GM19099 (cell line): ENCODE data around the gene DPP3.

ENCODE experiments used
- POLR2A ChIP-seq: IDR thresholded peaks from 3 replicates; pipeline ENCODE4 v1.6.1; 2011; ENCODE audit warnings: low read depth; ENCODE audit not compliant: insufficient read length; ENCODE audit errors: extremely low read depth

DPP3 gene, protein sequence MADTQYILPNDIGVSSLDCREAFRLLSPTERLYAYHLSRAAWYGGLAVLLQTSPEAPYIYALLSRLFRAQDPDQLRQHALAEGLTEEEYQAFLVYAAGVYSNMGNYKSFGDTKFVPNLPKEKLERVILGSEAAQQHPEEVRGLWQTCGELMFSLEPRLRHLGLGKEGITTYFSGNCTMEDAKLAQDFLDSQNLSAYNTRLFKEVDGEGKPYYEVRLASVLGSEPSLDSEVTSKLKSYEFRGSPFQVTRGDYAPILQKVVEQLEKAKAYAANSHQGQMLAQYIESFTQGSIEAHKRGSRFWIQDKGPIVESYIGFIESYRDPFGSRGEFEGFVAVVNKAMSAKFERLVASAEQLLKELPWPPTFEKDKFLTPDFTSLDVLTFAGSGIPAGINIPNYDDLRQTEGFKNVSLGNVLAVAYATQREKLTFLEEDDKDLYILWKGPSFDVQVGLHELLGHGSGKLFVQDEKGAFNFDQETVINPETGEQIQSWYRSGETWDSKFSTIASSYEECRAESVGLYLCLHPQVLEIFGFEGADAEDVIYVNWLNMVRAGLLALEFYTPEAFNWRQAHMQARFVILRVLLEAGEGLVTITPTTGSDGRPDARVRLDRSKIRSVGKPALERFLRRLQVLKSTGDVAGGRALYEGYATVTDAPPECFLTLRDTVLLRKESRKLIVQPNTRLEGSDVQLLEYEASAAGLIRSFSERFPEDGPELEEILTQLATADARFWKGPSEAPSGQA

GRCh38 chr11:66480117-66480938 lies at the start of gene DPP3:
Gene DPP3 (plus strand): TSS chr11:66480434. CDS start chr11:66482201, 1,767 bp downstream.
- peak; percentile 94 for TF ChIP-seq POLR2A

DNA sequence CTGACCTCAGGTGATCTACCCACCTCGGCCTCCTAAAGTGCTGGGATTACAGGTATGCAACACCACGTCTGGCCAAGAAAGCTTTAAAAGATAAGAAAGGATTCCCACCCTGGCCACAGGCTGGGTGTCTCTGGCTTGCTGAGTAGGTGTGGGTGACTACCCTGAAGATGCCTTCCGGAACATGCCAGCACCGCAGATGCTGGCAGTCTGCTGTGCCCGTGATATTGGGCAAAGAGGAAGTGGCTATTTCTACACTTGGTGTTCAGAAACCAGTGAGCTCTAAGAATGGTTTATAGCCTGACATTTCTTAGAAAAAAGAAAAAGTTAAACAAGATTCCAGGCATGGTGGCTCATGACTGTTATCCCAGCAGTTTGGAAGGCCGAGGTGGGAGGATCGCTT lies 47.6 kb upstream of the DPP3 start:
- TF ChIP-seq POLR2A = no peak

DNA sequence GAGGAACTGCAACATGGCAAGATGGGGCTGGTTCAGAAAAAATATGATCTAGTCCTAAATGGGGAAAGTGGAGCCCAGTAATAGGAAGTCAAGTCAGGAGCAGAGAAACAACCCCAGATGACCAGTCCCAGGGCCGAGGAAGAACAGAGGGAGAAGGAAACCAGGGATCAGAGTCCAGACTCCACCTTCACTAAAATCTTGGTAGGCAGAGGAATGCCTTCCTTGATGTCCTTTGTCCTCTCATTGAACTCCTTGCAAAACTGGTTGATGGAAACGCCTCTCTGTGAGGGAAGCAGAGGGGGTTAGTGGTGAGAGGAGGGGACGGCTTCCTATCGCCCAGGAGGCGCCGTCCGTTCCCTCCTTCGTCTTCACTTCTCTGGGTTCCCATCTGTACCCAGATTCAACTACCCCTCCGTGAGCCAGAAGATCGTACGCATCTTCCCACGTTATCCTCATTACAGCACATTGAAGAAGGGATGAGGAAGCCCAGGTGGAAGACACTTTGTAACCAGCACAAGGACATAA lies 42.2 kb upstream of the DPP3 start:
- no peak for TF ChIP-seq POLR2A

DNA sequence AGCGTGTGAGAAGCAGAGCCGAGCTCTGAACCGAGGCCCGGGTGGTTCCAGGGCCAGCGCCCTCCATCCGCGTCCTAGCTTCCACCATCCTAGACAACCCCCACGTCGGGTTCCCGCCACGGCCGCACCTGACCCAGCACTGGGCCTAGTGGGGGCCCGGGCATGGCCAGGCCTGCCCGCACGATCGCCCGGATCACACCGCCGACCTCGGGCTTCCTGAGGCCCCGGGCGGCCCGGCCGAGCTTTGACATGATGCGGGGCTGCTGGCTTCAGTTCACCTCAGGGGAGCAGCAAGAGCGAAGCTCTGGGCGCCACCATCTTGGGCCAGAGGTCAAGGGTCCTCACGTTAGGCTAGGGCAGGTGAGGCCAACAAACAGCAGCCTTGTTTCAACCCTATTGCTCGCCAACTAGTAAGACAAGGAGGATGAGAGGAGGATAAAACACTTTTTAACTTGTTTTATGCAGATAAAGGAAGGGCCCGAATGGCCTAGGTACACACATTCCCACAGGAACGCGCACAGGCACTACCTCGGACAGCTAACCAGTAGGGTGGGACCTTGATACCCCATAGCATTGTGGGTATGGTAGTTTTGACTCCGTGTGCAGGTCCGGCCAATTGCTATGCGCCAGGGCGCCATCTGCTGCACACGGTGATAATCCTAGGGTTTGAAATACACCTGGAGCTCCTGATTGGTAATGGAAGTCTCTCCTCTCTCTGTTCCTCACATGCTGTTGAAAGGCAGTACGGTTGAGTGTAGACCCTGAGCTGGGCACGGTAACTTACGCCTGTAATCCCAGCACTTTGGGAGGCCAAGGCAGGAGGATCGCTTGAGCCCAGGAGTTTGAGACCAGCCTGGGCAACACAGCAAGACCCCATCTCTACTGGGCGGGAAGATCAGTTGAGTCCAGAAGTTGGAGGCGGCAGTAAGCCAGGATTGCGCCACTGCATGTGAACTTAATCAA lies 41.4 kb upstream of the DPP3 start, which contains the start of gene MRPL11:
MRPL11 (minus strand) TSS at position 345 of the 963 bp plus-strand sequence; CDS start at position 251, 94 bp downstream.
- TF ChIP-seq POLR2A = peak; percentile 69

GRCh38 chr11:66443602-66444001 lies 36.6 kb upstream of the DPP3 start:
- no peak for TF ChIP-seq POLR2A

GRCh38 chr11:66447012-66447411 lies 33.2 kb upstream of the DPP3 start:
- no peak for TF ChIP-seq POLR2A

- no peak for TF ChIP-seq POLR2A
These were observed 31.7 kb upstream of the DPP3 start for GRCh38 chr11:66448523-66448922.

GRCh38 chr11:66450560-66450959 lies 29.7 kb upstream of the DPP3 start:
- TF ChIP-seq POLR2A = no peak

GRCh38 chr11:66451663-66452062 lies 28.6 kb upstream of the DPP3 start:
- TF ChIP-seq POLR2A = no peak

GRCh38 chr11:66454247-66454646 lies 26.0 kb upstream of the DPP3 start:
- no peak for TF ChIP-seq POLR2A

DNA sequence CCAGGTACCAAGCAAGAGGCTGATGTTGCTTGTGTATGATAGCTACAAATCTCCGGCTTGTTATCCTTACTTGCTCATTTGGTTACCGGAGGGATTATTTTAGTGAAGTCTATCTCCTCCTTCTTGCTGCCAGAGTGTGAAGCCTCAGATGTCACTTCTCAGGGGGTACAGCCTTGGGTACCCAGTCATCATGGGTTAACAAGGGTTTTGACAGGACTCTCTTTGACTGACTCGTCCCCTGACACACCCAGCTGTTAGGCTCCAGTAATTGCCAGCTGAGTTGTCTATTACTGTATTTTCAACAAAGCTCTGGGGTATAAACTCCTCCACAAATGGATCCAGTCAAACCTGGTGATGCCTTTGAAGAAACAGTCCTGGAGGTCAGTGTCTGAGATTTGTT lies 25.4 kb upstream of the DPP3 start:
- no peak for TF ChIP-seq POLR2A

DNA sequence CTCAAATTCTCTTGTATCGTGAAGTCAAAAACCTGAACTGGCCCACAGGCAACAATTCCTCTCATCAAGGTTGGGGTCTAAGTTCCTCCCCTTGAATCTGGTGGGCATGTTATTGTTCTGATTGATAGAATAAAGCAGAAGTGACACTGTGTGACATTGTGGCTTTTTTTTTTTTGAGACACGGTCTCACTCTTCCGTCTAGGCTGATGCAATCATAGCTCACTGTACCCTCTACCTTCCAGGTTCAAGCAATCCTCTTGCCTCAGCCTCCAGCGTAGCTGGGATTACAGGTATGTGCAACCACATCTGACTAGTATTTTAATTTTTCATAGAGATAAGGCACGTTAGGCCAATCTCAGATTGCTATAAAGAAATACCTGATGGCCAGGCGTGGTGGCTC lies 22.4 kb upstream of the DPP3 start:
- TF ChIP-seq POLR2A = no peak

GRCh38 chr11:66459138-66459778 lies 21.0 kb upstream of the DPP3 start:
- no peak for TF ChIP-seq POLR2A
